GM18502 (cell line): ENCODE data around the gene CTNNBL1.

ENCODE experiments used
- ATAC-seq: cut with Tn5 transposase; IDR thresholded peaks from one replicate; pipeline ENCODE4 v1.9.1; 2021; ENCODE audit warnings: mild to moderate bottlenecking; ENCODE audit not compliant: unreplicated experiment, poor library complexity

CTNNBL1 gene

GRCh38 chr20:37871751-37872150 lies 177.9 kb downstream of the CTNNBL1 start:
- no peak for ATAC-seq

- ATAC-seq = no peak
Measured at GRCh38 chr20:37872161-37872560, 178.3 kb downstream of the CTNNBL1 start.

- no peak for ATAC-seq
Measured at GRCh38 chr20:37873884-37874283, 180.1 kb downstream of the CTNNBL1 start.

GRCh38 chr20:37875460-37876175 lies 181.8 kb downstream of the CTNNBL1 start:
- no peak for ATAC-seq

GRCh38 chr20:37876863-37877262 lies 183.0 kb downstream of the CTNNBL1 start:
- ATAC-seq = no peak

GRCh38 chr20:37877832-37878772 lies 184.3 kb downstream of the CTNNBL1 start:
- ATAC-seq = no peak

- no peak for ATAC-seq
Measured at GRCh38 chr20:37878835-37879599, 185.2 kb downstream of the CTNNBL1 start.

GRCh38 chr20:37879843-37880242 lies 186.0 kb downstream of the CTNNBL1 start:
- ATAC-seq = no peak

- no peak for ATAC-seq
Measured at GRCh38 chr20:37880726-37881591, 187.1 kb downstream of the CTNNBL1 start.

- no peak for ATAC-seq
Measured at GRCh38 chr20:37881601-37882343, 187.9 kb downstream of the CTNNBL1 start.

- ATAC-seq = no peak
Measured at GRCh38 chr20:37882961-37883712, 189.3 kb downstream of the CTNNBL1 start.

- no peak for ATAC-seq
Measured at GRCh38 chr20:37885042-37885441, 191.2 kb downstream of the CTNNBL1 start.

GRCh38 chr20:37885593-37886503 lies 192.0 kb downstream of the CTNNBL1 start:
- ATAC-seq = no peak

- ATAC-seq = no peak
Measured at GRCh38 chr20:37886851-37887297, 193.0 kb downstream of the CTNNBL1 start.

- no peak for ATAC-seq
Measured at GRCh38 chr20:37888641-37889040, 194.8 kb downstream of the CTNNBL1 start.

GRCh38 chr20:37890108-37890507 lies 196.3 kb downstream of the CTNNBL1 start:
- ATAC-seq = no peak

- ATAC-seq = no peak
Measured at GRCh38 chr20:37890643-37891042, 196.8 kb downstream of the CTNNBL1 start.
